GM10248 (cell line): ENCODE results near the gene C6.
"Not testable (repeated sequence)": the region's sequence is repeated elsewhere in the genome, so short reads cannot be mapped to it uniquely, and the experiment has no call there.

Experiments used
- CTCF ChIA-PET: fragments of 300-600 bp; sonication (Branson Sonifier 250); formaldehyde crosslinking; extraction: SDS; loops from one replicate; lab custom pipeline; 2021; ENCODE audit warnings: antibody characterized with exemption; lab: Yijun Ruan, JAX
- POLR2A ChIA-PET: fragments of 350-650 bp; sonication (Branson Sonifier 250); formaldehyde crosslinking; extraction: SDS; loops from one replicate; lab custom pipeline; 2020; ENCODE audit warnings: antibody characterized with exemption; lab: Yijun Ruan, JAX
- DNase-seq: peaks from one replicate; pipeline ENCODE4 v3.0.0; 2012; ENCODE audit errors: extremely low spot score
- CTCF ChIP-seq: IDR thresholded peaks from 2 replicates; pipeline ENCODE4 v1.5.1; 2012; ENCODE audit warnings: mild to moderate bottlenecking, low read depth; ENCODE audit errors: extremely low read depth, missing control alignments, control extremely low read depth

The C6 gene

GRCh38 chr5:41246376-41246775 lies 33.0 kb upstream of the C6 start:
- no peak for DNase-seq
- CTCF ChIA-PET, result no interaction called here
- TF ChIP-seq CTCF, result no peak
- POLR2A ChIA-PET, result no interaction called here

GRCh38 chr5:41243558-41243957 lies 30.2 kb upstream of the C6 start:
- DNase-seq, result no peak
- ChIA-PET POLR2A (no interaction called here), CTCF (no interaction called here)
- no peak for TF ChIP-seq CTCF

GRCh38 chr5:41240985-41241384 lies 27.7 kb upstream of the C6 start:
- ChIA-PET CTCF (no interaction called here), POLR2A (no interaction called here)
- no peak for TF ChIP-seq CTCF
- no peak for DNase-seq

- no peak for TF ChIP-seq CTCF
- no peak for DNase-seq
- ChIA-PET CTCF (no interaction called here), POLR2A (no interaction called here)
These were observed 27.1 kb upstream of the C6 start for GRCh38 chr5:41240390-41240789.

- no peak for TF ChIP-seq CTCF
- DNase-seq, result no peak
- ChIA-PET POLR2A (no interaction called here), CTCF (no interaction called here)
These were observed 21.1 kb upstream of the C6 start for GRCh38 chr5:41234475-41234874.

GRCh38 chr5:41232797-41233196 lies 19.5 kb upstream of the C6 start:
- no peak for TF ChIP-seq CTCF
- ChIA-PET POLR2A (no interaction called here), CTCF (no interaction called here)
- DNase-seq, result no peak

- CTCF ChIA-PET, DNase-seq, POLR2A ChIA-PET: not testable (repeated sequence)
These were observed 16.9 kb upstream of the C6 start for GRCh38 chr5:41230276-41230675.
